HepG2 (cell line): Measurements from ENCODE around the gene GSAP. TPM values are rescaled to one million over a fixed set of nuclear protein-coding genes. Genes with fewer than 3 reads are reported as not detected.
A peak's percentile ranks its signal among the peaks of the same experiment; 100 is the strongest.

Experiments used
- CREB3 ChIP-seq: sonication (generic); formaldehyde crosslinking; IDR thresholded peaks from 2 replicates; pipeline ENCODE4 v1.5.0; 2020; ENCODE audit warnings: missing genetic modification reagents
- FOXA1 ChIP-seq, 2 experiments: fragments of 450-650 bp in 1 of 2; sonication (generic) in 1 of 2; formaldehyde crosslinking in 1 of 2; IDR thresholded peaks; 2 replicates each; pipeline versions ENCODE4 v1.4.0 to v1.6.1; 2016 to 2020; ENCODE audit warnings: missing genetic modification reagents in 1 of 2
- FOXJ3 ChIP-seq: sonication (generic); formaldehyde crosslinking; IDR thresholded peaks from 2 replicates; pipeline ENCODE4 v1.4.0; 2020; ENCODE audit warnings: missing genetic modification reagents, mild to moderate bottlenecking, borderline replicate concordance
- GATAD2A ChIP-seq: IDR thresholded peaks from 2 replicates; pipeline ENCODE4 v1.6.1; 2016
- HNF4A ChIP-seq: sonication (generic); formaldehyde crosslinking; IDR thresholded peaks from 2 replicates; pipeline ENCODE4 v1.4.0; 2020; ENCODE audit warnings: missing genetic modification reagents
- HOMEZ ChIP-seq: IDR thresholded peaks from 2 replicates; pipeline ENCODE4 v1.6.1; 2016; ENCODE audit warnings: low read depth
- ISL2 ChIP-seq: sonication (generic); formaldehyde crosslinking; IDR thresholded peaks from 2 replicates; pipeline ENCODE4 v1.5.0; 2020; ENCODE audit warnings: missing genetic modification reagents
- NCOA2 ChIP-seq: sonication (generic); formaldehyde crosslinking; IDR thresholded peaks from 2 replicates; pipeline ENCODE4 v1.8.0; 2022; ENCODE audit warnings: inconsistent platforms
- RXRB ChIP-seq: IDR thresholded peaks from 2 replicates; pipeline ENCODE4 v1.6.1; 2016; ENCODE audit warnings: borderline replicate concordance, missing genetic modification reagents, missing compliant biosample characterization
- SIX1 ChIP-seq: sonication (generic); formaldehyde crosslinking; IDR thresholded peaks from 2 replicates; pipeline ENCODE4 v1.4.0; 2020; ENCODE audit warnings: missing genetic modification reagents, borderline replicate concordance
- SMAD1 ChIP-seq: sonication (generic); formaldehyde crosslinking; IDR thresholded peaks from 2 replicates; pipeline ENCODE4 v1.4.0; 2020; ENCODE audit warnings: missing genetic modification reagents, low read depth, mild to moderate bottlenecking, borderline replicate concordance
- SMAD3 ChIP-seq: sonication (generic); formaldehyde crosslinking; IDR thresholded peaks from 2 replicates; pipeline ENCODE4 v1.4.0; 2020; ENCODE audit warnings: missing genetic modification reagents
- SMYD3 ChIP-seq: sonication (generic); formaldehyde crosslinking; IDR thresholded peaks from 2 replicates; pipeline ENCODE4 v1.8.1; 2023; ENCODE audit warnings: mild to moderate bottlenecking, missing genetic modification reagents
- SOX13 ChIP-seq, 3 experiments: fragments of 450-650 bp in 1 of 3; sonication (generic) in 1 of 3; formaldehyde crosslinking in 1 of 3; IDR thresholded peaks in 2 of 3; conservative IDR thresholded peaks in 1 of 3; 2 replicates each; pipeline versions ENCODE4 v1.5.0 to v1.6.1; 2016 to 2020; ENCODE audit warnings: antibody characterized with exemption in 1 of 3, mild to moderate bottlenecking in 1 of 3, missing compliant biosample characterization in 1 of 3, missing genetic modification reagents in 1 of 3, moderate library complexity in 1 of 3
- SOX6 ChIP-seq, 2 experiments: fragments of 450-650 bp in 1 of 2; sonication (generic) in 1 of 2; formaldehyde crosslinking in 1 of 2; IDR thresholded peaks; 2 replicates each; pipeline versions ENCODE4 v1.4.0 to v1.6.1; 2017 to 2020; ENCODE audit warnings: antibody characterized with exemption in 1 of 2, mild to moderate bottlenecking in 1 of 2, missing genetic modification reagents in 1 of 2
- STAT6 ChIP-seq: sonication (generic); formaldehyde crosslinking; IDR thresholded peaks from 2 replicates; pipeline ENCODE4 v1.4.0; 2020; ENCODE audit warnings: missing genetic modification reagents, mild to moderate bottlenecking, borderline replicate concordance
- ZBTB21 ChIP-seq: sonication (generic); formaldehyde crosslinking; IDR thresholded peaks from 2 replicates; pipeline ENCODE4 v1.4.0; 2020; ENCODE audit warnings: missing genetic modification reagents
- ZNF124 ChIP-seq: sonication (generic); formaldehyde crosslinking; IDR thresholded peaks from 2 replicates; pipeline ENCODE4 v1.4.0; 2020; ENCODE audit warnings: missing genetic modification reagents
- ZNF280D ChIP-seq: sonication (generic); formaldehyde crosslinking; IDR thresholded peaks from 2 replicates; pipeline ENCODE4 v1.5.1; 2020; ENCODE audit warnings: mild to moderate bottlenecking, missing genetic modification reagents
- ZSCAN9 ChIP-seq: IDR thresholded peaks from 2 replicates; pipeline ENCODE4 v1.6.1; 2016; ENCODE audit warnings: borderline replicate concordance
- polyA plus RNA-seq, 8 experiments: library from polyadenylated mRNA; depleted of rRNA in 3 of 8; stranded (reverse) in 7 of 8; unstranded in 1 of 8; fragments of >200 nt; fragmentation: Illumina TruSeq in 4 of 8; extraction: Trizol in 4 of 8; gene quantifications; 2 replicates each; pipeline versions ENCODE4 v1.2.1 to v1.2.3, GENCODE V29; 2011 to 2016; ENCODE audit warnings: low read depth in 4 of 8, missing spikeins in 1 of 8, mixed read lengths in 1 of 8; ENCODE audit not compliant: insufficient read depth in 1 of 8
- total RNA-seq, 5 experiments: library from RNA; depleted of rRNA; stranded (reverse); fragments of >200 nt; fragmentation: Illumina TruSeq; extraction: Trizol; gene quantifications; 2 replicates each; pipeline ENCODE4 v1.2.3, GENCODE V29; 2016; ENCODE audit warnings: low read depth in 1 of 5

The GSAP gene
- total and polyA plus RNA-seq, 2 of the 13 experiments (the other 11 are each of a cell fraction or from before 2014, with no cell fraction given): 34.6 to 40.6 TPM

- TF ChIP-seq ZNF124 (CRISPR knock-in tag) (0 out of 2 replicates have a peak, but pooled peaks have one; percentile 44), SMYD3 (CRISPR knock-in tag) (no peak), ISL2 (CRISPR knock-in tag) (peak; percentile 74; the same call in 1 of the 2 replicates), GATAD2A (peak; percentile 46; the same call in 1 of the 2 replicates), FOXA1 (IDR thresholded peaks at IDR 0.05) (no peak), FOXA1 (CRISPR knock-in tag; IDR thresholded peaks at IDR 0.05) (0 out of 2 replicates have a peak, but pooled peaks have one; percentile 38), SMAD1 (CRISPR knock-in tag) (no peak), SIX1 (0 out of 2 replicates have a peak, but pooled peaks have one; percentile 17), SMAD3 (CRISPR knock-in tag) (0 out of 2 replicates have a peak, but pooled peaks have one; percentile 10), SOX6 (IDR thresholded peaks at IDR 0.05) (no peak), SOX6 (CRISPR knock-in tag; IDR thresholded peaks at IDR 0.05) (peak; percentile 47; the same call in 1 of the 2 replicates), ZNF280D (CRISPR knock-in tag) (0 out of 2 replicates have a peak, but pooled peaks have one; percentile 50), STAT6 (CRISPR knock-in tag) (no peak), HOMEZ (0 out of 2 replicates have a peak, but pooled peaks have one; percentile 25), ZBTB21 (CRISPR knock-in tag) (no peak), HNF4A (CRISPR knock-in tag) (peak; percentile 71), FOXJ3 (CRISPR knock-in tag) (peak; percentile 19; the same call in 1 of the 2 replicates), NCOA2 (CRISPR knock-in tag) (peak; percentile 65; the same call in 1 of the 2 replicates), SOX13 (IDR thresholded peaks at IDR 0.05) (no peak), SOX13 (CRISPR knock-in tag; conservative IDR thresholded peaks at IDR 0.05 in 1 of 2, IDR thresholded peaks at IDR 0.05 in 1 of 2) (peak in 1 of 2 experiments; percentile 44; a peak in 1 of 4 replicates), CREB3 (CRISPR knock-in tag) (no peak), RXRB (CRISPR knock-in tag) (peak; percentile 28; the same call in 1 of the 2 replicates), ZSCAN9 (CRISPR knock-in tag) (0 out of 2 replicates have a peak, but pooled peaks have one; percentile 30)
Observed at GRCh38 chr7:77396894-77397547, 19.1 kb downstream of the GSAP start (continued).
